ENCODE results near the gene RNF152. TPM values are rescaled to one million over a fixed set of nuclear protein-coding genes. Genes with fewer than 3 reads are reported as not detected.

The RNF152 gene, protein sequence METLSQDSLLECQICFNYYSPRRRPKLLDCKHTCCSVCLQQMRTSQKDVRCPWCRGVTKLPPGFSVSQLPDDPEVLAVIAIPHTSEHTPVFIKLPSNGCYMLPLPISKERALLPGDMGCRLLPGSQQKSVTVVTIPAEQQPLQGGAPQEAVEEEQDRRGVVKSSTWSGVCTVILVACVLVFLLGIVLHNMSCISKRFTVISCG
- 58.6 to 137 TPM (median 137 TPM) in 3 replicates for total RNA-seq
- long read RNA-seq, transcript RNF152-204 (3 exons, 682 nt): major isoform, 24 of 36 reads
- long read RNA-seq, partial matches to known transcripts: 0 of 36 reads
- long read RNA-seq, other reads (novel, unspliced or antisense): 12 of 36 reads

DNA sequence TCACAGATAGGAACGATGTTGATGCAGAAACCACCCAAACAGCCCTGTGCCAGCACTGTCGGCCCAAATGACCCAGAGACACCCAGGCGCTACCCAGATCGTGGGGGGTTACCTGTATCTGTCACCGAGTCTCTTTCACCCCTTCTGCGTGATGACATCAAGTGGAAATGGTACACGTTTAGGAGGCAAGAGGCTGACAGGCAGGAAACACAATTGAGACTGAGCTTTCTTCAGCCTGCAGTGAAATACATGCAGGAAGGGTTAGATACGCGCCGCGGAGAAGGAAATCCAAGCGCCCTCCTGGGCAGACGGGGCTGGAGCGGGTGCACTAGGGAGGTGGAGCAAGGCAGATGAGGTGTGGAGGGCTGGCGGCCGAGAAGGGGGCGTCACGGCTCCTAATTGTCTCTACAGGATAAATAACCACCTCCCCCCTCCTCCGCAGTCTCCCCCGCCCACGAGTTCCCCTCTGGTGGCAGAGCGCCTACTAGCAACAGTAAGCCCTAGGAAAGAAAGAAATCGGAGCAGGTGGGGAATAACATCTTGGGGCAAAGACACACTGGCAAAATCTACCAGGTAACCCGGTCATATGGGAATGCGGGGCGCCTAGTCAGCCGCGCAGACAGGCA is at the start of gene RNF152:
Gene RNF152, minus strand, starts transcription at position 325 of the 626 bp plus-strand sequence. CDS start 76,544 bp downstream, outside the sequence.
- Mint-ChIP-seq H3K27ac (ENCODE audit: unreplicated experiment) (peak within 1 kb of the TSS; percentile 65), H3K9me3 (ENCODE audit: low read depth) (no peaks in the 10 kb centered on the region), H3K4me1 (ENCODE audit: low read depth) (peaks cover 58% of the 10 kb centered on the region), H3K4me3 (ENCODE audit: unreplicated experiment) (peak within 1 kb of the TSS; percentile 94), H3K27me3 (ENCODE audit: low read depth) (no peaks in the 10 kb centered on the region), H3K36me3 (ENCODE audit: low read depth) (peaks cover 12% of the 10 kb centered on the region)
- TF ChIP-seq, protein P1, sequence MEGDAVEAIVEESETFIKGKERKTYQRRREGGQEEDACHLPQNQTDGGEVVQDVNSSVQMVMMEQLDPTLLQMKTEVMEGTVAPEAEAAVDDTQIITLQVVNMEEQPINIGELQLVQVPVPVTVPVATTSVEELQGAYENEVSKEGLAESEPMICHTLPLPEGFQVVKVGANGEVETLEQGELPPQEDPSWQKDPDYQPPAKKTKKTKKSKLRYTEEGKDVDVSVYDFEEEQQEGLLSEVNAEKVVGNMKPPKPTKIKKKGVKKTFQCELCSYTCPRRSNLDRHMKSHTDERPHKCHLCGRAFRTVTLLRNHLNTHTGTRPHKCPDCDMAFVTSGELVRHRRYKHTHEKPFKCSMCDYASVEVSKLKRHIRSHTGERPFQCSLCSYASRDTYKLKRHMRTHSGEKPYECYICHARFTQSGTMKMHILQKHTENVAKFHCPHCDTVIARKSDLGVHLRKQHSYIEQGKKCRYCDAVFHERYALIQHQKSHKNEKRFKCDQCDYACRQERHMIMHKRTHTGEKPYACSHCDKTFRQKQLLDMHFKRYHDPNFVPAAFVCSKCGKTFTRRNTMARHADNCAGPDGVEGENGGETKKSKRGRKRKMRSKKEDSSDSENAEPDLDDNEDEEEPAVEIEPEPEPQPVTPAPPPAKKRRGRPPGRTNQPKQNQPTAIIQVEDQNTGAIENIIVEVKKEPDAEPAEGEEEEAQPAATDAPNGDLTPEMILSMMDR (IDR thresholded peaks at IDR 0.05): peak; percentile 44
- DNase-seq (ENCODE audit: low spot score): no peak

DNA sequence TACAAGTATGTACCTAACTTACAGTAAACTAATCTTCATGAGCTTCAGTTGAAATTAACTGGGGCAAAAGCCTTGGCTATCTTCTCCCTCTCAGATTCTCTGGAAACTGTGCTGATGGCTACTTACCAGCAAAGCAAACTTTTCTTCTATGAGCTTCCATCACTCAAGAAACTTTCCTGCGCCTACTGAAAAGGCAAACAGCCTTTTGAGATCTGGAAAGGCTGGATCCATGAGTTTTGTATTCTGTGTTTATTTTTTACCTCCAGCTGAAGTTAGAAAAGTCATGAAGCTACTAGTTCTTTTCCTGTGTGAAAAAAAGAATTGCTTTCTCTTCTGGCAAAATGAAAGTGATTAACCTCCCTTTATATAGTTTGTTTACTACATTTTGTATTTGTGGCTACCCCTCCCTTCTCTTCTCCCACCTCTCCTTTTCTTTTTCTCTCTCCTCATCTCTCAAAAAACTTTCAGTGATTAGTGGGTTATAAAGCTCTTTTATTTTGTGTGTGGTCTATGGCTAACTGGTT is 49.2 kb upstream of the RNF152 start:
- no peak overlapping the region for H3K4me3 Mint-ChIP-seq (ENCODE audit: unreplicated experiment)
- peaks cover 6% of the 10 kb centered on the region for H3K9me3 Mint-ChIP-seq (ENCODE audit: low read depth)
- TF ChIP-seq, protein P1 (IDR thresholded peaks at IDR 0.05): no peak

DNA sequence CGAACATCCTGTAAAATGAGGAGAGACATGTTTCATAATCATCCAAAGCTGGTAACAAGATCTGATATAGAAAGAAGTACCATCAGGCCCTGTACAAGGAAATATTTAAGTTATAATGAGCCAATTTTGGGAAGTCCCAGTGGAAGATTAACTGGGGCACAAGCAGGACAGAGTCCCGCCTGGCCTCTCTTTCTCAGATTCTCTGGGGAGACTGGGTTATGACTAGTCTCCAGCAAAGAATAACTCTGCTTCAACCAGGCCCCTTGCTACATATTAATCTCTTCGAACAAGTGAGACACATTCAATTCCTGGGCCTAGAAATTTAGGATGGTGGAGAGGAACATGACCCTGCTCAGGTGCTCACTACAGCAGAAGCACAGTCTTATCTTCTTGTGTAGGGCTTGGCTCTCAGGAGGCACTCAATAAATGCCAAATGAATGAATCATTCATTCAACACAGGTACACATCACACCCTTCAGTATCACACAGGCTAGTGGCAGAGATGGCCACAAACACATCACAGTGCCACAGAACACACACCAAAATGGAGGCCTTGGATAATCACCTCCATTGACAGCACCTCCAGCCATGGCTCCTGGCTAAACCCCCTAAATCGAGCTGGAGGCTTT is 46.4 kb upstream of the RNF152 start:
- peaks cover 1% of the 10 kb centered on the region for H3K36me3 Mint-ChIP-seq (ENCODE audit: low read depth)
- H3K9me3 Mint-ChIP-seq (ENCODE audit: low read depth): peaks cover 4% of the 10 kb centered on the region
- no peak overlapping the region for H3K4me3 Mint-ChIP-seq (ENCODE audit: unreplicated experiment)
- TF ChIP-seq, protein P1 (IDR thresholded peaks at IDR 0.05): no peak
- no peak for DNase-seq (ENCODE audit: low spot score)
- H3K27ac Mint-ChIP-seq (ENCODE audit: unreplicated experiment): no peak overlapping the region
- H3K4me1 Mint-ChIP-seq (ENCODE audit: low read depth): peaks cover 16% of the 10 kb centered on the region
- H3K27me3 Mint-ChIP-seq (ENCODE audit: low read depth): no peaks in the 10 kb centered on the region

More for the DNA sequence above, 49.2 kb upstream of the RNF152 start:
- Mint-ChIP-seq H3K36me3 (ENCODE audit: low read depth) (peaks cover 1% of the 10 kb centered on the region), H3K27me3 (ENCODE audit: low read depth) (no peaks in the 10 kb centered on the region), H3K4me1 (ENCODE audit: low read depth) (peaks cover 29% of the 10 kb centered on the region), H3K27ac (ENCODE audit: unreplicated experiment) (no peak overlapping the region)
- DNase-seq (ENCODE audit: low spot score): no peak

DNA sequence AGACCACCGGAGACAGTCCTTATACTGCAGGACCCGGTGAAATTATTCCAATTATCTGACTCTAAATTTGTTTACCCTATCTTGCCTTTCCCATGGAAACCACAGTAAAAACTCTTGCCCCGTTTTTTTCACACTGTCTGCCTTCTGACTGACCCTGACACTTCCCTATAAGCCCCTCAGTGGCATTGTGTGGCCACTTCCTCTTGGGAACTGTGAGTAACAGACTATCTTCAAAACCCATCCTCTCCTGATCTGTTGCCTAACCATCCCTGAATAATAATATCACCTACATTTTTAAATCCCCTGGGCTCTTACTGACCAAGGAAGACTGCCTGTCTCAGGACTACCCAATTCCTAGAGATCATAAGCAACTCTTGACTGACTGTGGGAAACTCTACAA is 42.6 kb upstream of the RNF152 start:
- no peak for DNase-seq (ENCODE audit: low spot score)
- TF ChIP-seq, protein P1 (IDR thresholded peaks at IDR 0.05): no peak
- Mint-ChIP-seq H3K36me3 (ENCODE audit: low read depth) (no peaks in the 10 kb centered on the region), H3K27me3 (ENCODE audit: low read depth) (no peaks in the 10 kb centered on the region), H3K4me1 (ENCODE audit: low read depth) (peaks cover 5% of the 10 kb centered on the region), H3K9me3 (ENCODE audit: low read depth) (peaks cover 6% of the 10 kb centered on the region), H3K4me3 (ENCODE audit: unreplicated experiment) (no peak overlapping the region), H3K27ac (ENCODE audit: unreplicated experiment) (no peak overlapping the region)

All from chondrocyte (in vitro differentiated cells).